Raji (cell line): ENCODE data around the gene PTGFRN.

Experiments used
- POLR2A ChIP-seq: IDR thresholded peaks from 2 replicates; pipeline ENCODE4 v1.6.1; 2011; ENCODE audit warnings: low read depth, low read length, control low read depth; ENCODE audit not compliant: insufficient read depth

Gene PTGFRN

DNA sequence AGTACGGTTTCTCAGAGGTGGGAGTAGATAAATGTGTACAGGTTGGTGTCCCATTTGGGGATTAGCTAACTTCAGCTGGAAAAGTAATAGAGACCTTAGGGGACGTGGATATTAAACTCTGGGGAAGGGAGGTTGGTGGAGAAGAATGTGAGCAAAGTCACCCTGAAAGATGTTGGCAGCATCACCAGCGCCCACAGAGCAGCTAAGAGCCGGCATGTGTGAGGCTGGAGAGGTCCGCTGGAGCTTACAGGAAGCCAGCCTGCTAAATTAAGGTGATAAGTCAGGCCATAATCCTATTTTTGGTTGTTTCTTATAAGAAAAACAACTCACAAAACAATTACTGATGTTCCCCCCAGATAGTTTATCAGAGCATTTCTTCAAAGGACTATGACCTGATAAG is 12.2 kb downstream of the PTGFRN start:
- no peak for TF ChIP-seq POLR2A

DNA sequence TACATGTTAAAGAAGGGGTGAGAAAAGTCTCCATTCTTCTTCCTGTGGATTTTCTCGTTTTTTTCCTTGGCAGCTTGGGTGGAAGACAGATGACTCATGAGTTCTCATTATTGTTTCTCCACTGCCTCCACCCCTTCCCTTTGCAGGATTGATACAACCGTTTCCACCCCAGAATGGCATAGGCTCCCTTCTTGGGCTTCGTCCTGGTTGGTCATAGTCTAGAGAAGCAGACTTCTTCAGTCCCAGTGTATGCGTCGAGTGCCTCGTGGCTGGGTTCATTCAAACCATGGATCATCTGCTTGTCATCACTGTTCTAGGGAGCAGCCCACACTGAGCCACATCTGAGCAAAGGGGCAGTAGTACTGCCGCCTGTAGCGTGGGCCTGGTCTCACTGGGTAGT is 13.7 kb downstream of the PTGFRN start:
- no peak for TF ChIP-seq POLR2A

- TF ChIP-seq POLR2A = no peak
These were observed 17.5 kb downstream of the PTGFRN start for GRCh38 chr1:116927049-116927798.

- no peak for TF ChIP-seq POLR2A
These were observed 20.4 kb downstream of the PTGFRN start for GRCh38 chr1:116929961-116930592.

- no peak for TF ChIP-seq POLR2A
These were observed 21.6 kb downstream of the PTGFRN start for GRCh38 chr1:116931016-116931918.

DNA sequence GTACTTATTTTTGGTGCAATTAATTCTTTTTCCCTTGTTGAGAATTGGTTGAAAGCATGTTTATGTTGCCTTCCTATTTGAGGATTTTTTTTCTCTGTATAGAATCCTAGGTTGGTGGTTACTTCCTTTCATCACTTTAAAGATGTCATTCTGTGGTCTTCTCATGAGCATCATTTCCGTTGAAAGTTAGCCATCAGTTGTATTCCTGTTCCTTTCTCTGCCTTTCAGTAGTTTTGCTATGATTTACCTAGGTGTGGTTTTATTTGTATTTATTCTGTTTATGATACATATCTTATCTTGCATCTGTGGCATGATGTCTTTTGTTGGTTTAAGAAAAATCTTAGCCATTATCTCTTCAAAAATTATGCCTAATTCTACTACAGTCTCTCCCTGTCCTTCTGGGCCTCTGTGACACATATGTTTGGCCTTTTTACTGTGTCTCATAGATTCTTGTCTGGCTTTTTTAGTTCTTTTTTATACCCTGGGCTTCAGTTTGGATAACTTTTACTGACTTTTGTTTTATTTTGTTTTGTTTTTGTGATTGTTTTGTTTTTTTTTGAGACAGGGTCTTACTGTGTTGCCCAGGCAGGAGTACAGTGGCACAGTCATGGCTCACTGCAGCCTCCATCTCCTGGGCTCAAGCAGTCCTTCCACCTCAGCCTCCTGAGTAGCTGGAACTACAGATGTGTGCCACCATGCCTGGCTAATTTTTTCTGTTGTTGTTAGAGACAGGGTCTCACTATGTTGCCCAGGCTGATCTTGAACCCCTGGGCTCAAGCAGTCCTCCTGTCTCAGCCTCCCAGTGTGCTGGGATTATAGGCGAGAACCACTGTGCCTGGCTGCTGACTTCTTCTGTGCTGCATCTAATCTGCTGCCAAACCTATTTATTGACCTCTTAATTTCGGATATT is 24.1 kb downstream of the PTGFRN start:
- TF ChIP-seq POLR2A = no peak

GRCh38 chr1:116934586-116935207 is 25.0 kb downstream of the PTGFRN start:
- TF ChIP-seq POLR2A = no peak

GRCh38 chr1:116938216-116938615 is 28.5 kb downstream of the PTGFRN start:
- no peak for TF ChIP-seq POLR2A

DNA sequence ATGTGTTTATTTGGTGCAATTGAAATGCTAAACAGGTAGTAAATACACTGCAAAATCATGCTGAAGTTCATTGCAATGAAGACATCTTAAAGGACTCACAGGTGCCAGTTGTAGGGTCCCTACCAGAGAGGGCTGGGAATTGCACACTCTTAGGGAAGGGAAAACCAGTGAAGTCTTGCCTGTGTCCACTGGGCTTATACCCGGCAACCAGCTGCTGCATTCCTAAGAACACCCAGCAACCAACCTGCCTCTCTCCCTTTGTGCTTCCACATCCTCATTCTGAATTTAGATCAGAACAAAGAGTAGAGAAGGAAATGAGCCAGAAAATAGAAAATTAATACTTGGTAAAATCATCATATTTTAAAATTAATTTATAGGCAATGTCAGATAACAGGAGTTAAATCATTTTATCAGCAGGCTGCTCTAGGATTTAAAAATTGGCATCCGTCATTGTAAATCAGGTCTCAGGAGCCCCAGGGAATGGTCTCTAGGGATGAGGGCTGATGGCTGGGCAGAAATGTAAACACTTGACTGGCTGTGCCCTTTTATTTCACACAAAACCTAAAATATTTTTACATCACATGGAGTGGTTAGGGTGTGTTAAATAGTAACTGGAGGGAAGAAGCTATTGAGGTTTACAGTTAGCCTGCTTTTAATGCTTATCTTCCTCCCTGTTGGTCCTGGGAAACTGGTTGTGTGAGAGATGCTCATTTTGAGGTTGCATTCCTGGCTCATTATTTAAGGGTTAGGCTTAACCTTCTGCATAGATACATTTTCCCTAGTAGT is 31.3 kb downstream of the PTGFRN start:
- no peak for TF ChIP-seq POLR2A

GRCh38 chr1:116941670-116942069 is 32.0 kb downstream of the PTGFRN start:
- TF ChIP-seq POLR2A = no peak

GRCh38 chr1:116942344-116942743 is 32.6 kb downstream of the PTGFRN start:
- TF ChIP-seq POLR2A = no peak

GRCh38 chr1:116943438-116943837 is 33.7 kb downstream of the PTGFRN start:
- TF ChIP-seq POLR2A = no peak

GRCh38 chr1:116944613-116945012 is 34.9 kb downstream of the PTGFRN start:
- TF ChIP-seq POLR2A = no peak
